HepG2 (cell line): Measurements from ENCODE around the gene ILKAP.

Experiments
- ADNP ChIP-seq: sonication (generic); formaldehyde crosslinking; IDR thresholded peaks from 2 replicates; pipeline ENCODE4 v1.4.0; 2020; ENCODE audit warnings: missing genetic modification reagents
- HMG20B ChIP-seq: conservative IDR thresholded peaks from 2 replicates; pipeline ENCODE4 v1.6.1; 2016; ENCODE audit warnings: missing genetic modification reagents, missing compliant biosample characterization
- JUNB ChIP-seq: sonication (generic); formaldehyde crosslinking; IDR thresholded peaks from 2 replicates; pipeline ENCODE4 v1.8.0; 2022; ENCODE audit warnings: missing genetic modification reagents, mild to moderate bottlenecking, borderline replicate concordance
- RFXAP ChIP-seq: sonication (generic); formaldehyde crosslinking; IDR thresholded peaks from 2 replicates; pipeline ENCODE4 v1.4.0; 2020; ENCODE audit warnings: missing genetic modification reagents, borderline replicate concordance
- TERF1 ChIP-seq: sonication (generic); formaldehyde crosslinking; IDR thresholded peaks from 2 replicates; pipeline ENCODE4 v1.8.0; 2022; ENCODE audit warnings: mild to moderate bottlenecking, missing genetic modification reagents, moderate library complexity
- ZBTB7A ChIP-seq: sonication (generic); formaldehyde crosslinking; IDR thresholded peaks from 2 replicates; pipeline ENCODE4 v1.8.0; 2022; ENCODE audit warnings: mild to moderate bottlenecking, missing genetic modification reagents
- ZNF12 ChIP-seq: sonication (generic); formaldehyde crosslinking; IDR thresholded peaks from 2 replicates; pipeline ENCODE4 v1.5.0; 2020; ENCODE audit warnings: missing genetic modification reagents
- ZNF275 ChIP-seq: sonication (generic); formaldehyde crosslinking; IDR thresholded peaks from 2 replicates; pipeline ENCODE4 v1.8.0; 2022; ENCODE audit warnings: missing genetic modification reagents, mild to moderate bottlenecking, inconsistent platforms, borderline replicate concordance
- ZNF720 ChIP-seq: sonication (generic); formaldehyde crosslinking; IDR thresholded peaks from 2 replicates; pipeline ENCODE4 v1.4.0; 2020; ENCODE audit warnings: missing genetic modification reagents
- TF ChIP-seq, protein P1 (sequence below): sonication (generic); formaldehyde crosslinking; IDR thresholded peaks from 2 replicates; pipeline ENCODE4 v1.5.0; 2020; ENCODE audit warnings: mild to moderate bottlenecking, missing genetic modification reagents, moderate library complexity

- TF ChIP-seq, protein P1, sequence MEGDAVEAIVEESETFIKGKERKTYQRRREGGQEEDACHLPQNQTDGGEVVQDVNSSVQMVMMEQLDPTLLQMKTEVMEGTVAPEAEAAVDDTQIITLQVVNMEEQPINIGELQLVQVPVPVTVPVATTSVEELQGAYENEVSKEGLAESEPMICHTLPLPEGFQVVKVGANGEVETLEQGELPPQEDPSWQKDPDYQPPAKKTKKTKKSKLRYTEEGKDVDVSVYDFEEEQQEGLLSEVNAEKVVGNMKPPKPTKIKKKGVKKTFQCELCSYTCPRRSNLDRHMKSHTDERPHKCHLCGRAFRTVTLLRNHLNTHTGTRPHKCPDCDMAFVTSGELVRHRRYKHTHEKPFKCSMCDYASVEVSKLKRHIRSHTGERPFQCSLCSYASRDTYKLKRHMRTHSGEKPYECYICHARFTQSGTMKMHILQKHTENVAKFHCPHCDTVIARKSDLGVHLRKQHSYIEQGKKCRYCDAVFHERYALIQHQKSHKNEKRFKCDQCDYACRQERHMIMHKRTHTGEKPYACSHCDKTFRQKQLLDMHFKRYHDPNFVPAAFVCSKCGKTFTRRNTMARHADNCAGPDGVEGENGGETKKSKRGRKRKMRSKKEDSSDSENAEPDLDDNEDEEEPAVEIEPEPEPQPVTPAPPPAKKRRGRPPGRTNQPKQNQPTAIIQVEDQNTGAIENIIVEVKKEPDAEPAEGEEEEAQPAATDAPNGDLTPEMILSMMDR (CRISPR knock-in tag), result no peak
- TF ChIP-seq HMG20B (CRISPR knock-in tag) (no peak), JUNB (no peak), ADNP (CRISPR knock-in tag) (no peak), ZNF12 (CRISPR knock-in tag) (no peak), ZNF275 (CRISPR knock-in tag) (no peak), RFXAP (CRISPR knock-in tag) (no peak), TERF1 (CRISPR knock-in tag) (no peak), ZNF720 (no peak), ZBTB7A (no peak)
These were observed 38.1 kb downstream of the ILKAP start for GRCh38 chr2:238165288-238165921.
